Ramos (cell line): ENCODE measurements around the gene PCDHGB6.
"Not testable (repeated sequence)": the region's sequence is repeated elsewhere in the genome, so short reads cannot be mapped to it uniquely, and the experiment has no call there.

Source experiments
- in situ Hi-C: fragments of 300-500 bp; cut with MboI; formaldehyde crosslinking; loops from one replicate; pipeline ENCODE4 v1.14.3; 2022; ENCODE audit warnings: low sequenced_read_pairs; ENCODE audit not compliant: unreplicated experiment

PCDHGB6 gene

DNA sequence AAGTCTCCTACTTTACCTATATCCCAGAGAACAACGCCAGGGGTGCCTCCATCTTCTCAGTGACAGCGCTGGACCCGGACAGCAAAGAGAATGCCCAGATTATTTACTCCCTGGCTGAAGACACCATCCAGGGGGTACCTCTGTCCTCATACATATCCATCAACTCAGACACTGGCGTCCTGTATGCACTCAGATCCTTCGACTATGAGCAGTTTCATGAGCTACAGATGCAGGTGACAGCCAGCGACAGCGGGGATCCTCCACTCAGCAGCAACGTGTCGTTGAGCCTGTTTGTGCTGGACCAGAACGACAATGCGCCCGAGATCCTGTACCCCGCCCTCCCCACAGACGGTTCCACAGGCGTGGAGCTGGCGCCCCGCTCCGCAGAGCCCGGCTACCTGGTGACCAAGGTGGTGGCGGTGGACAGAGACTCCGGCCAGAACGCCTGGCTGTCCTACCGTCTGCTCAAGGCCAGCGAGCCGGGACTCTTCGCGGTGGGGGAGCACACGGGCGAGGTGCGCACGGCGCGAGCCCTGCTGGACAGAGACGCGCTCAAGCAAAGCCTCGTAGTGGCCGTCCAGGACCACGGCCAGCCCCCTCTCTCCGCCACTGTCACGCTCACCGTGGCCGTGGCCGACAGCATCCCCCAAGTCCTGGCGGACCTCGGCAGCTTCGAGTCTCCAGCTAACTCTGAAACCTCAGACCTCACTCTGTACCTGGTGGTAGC lies 6.9 kb downstream of the PCDHGB6 start:
- in situ Hi-C loops = not testable (repeated sequence)

DNA sequence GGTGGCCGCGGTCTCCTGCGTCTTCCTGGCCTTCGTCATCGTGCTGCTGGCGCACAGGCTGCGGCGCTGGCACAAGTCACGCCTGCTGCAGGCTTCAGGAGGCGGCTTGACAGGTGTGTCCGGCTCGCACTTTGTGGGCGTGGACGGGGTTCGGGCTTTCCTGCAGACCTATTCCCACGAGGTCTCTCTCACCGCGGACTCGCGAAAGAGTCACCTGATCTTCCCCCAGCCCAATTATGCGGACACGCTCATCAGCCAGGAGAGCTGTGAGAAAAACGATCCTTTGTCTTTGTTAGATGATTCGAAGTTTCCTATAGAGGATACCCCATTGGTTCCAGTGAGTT lies 7.4 kb downstream of the PCDHGB6 start:
- in situ Hi-C loops = not testable (repeated sequence)

DNA sequence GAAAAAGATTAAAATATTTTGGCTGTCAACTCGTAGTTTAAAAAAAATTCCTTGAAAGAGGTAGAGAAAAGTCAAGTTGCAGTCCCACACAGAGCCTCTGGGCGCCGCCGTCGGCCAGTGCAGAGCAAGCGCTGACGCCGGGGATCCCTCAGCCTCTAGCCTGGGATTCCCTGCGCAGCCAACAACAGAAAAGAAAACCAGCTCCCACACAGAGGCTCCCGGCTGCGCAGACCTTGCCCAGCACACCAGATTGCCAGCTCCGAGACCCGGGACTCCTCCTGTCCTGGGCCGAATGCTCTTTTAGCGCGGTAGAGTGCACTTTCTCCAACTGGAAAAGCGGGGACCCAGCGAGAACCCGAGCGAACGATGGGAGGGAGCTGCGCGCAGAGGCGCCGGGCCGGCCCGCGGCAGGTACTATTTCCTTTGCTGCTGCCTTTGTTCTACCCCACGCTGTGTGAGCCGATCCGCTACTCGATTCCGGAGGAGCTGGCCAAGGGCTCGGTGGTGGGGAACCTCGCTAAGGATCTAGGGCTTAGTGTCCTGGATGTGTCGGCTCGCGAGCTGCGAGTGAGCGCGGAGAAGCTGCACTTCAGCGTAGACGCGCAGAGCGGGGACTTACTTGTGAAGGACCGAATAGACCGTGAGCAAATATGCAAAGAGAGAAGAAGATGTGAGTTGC lies 9.8 kb downstream of the PCDHGB6 start, which contains the start of gene PCDHGB7:
PCDHGB7 (plus strand) TSS at position 184 of the 679 bp plus-strand sequence; CDS start at position 367, 183 bp downstream.
- in situ Hi-C loops = not testable (repeated sequence)

DNA sequence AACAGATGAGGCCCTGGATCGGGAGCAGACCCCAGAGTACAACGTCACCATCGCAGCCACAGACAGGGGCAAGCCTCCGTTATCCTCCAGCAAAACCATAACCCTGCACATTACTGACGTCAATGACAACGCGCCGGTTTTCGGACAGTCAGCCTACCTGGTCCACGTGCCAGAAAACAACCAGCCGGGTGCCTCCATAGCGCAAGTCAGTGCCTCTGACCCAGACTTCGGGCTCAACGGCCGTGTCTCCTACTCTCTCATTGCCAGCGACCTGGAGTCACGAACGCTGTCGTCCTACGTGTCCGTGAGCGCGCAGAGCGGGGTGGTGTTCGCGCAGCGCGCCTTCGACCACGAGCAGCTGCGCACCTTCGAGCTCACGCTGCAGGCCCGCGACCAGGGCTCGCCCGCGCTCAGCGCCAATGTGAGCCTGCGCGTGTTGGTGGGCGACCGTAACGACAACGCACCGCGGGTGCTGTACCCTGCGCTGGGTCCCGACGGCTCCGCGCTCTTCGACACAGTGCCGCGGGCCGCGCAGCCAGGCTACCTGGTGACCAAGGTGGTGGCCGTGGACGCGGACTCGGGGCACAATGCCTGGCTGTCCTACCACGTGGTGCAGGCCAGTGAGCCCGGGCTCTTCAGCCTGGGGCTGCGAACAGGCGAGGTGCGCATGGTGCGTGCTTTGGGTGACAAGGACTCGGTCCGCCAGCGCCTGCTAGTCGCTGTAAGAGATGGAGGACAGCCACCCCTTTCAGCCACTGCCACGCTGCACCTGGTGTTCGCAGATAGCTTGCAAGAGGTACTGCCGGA lies 11.5 kb downstream of the PCDHGB6 start:
- in situ Hi-C loops = no loop called here

DNA sequence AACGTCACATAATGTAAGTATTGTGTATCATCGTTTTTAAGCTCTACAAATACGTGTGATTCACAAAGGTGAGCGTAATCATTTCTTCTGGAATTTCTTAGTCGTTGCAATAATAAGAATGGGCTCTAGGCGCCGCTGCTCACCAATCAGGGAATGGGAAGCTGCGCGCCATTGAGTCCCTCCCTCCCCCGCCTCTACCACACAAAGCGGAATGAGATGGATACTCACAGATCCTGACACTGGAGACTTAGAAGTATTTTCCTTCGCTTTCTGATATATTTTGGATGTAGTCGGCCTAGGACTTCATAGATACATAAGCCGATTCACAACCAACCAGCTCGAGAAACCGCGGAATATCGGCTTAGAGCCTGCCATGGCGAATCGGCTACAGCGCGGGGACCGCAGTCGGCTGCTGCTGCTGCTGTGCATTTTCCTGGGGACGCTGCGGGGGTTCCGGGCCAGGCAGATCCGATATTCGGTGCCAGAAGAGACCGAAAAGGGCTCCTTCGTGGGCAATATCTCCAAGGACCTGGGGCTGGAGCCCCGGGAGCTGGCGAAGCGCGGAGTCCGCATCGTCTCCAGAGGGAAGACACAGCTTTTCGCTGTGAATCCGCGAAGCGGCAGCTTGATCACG lies 13.2 kb downstream of the PCDHGB6 start, which contains the start of gene PCDHGA11:
PCDHGA11 (plus strand) TSS at position 197 of the 634 bp plus-strand sequence; CDS start at position 374, 177 bp downstream.
- in situ Hi-C loops = loop anchor here (5.0 kb wide), 1 partner anchor 136 kb away; no protein-coding TSS in a partner anchor

DNA sequence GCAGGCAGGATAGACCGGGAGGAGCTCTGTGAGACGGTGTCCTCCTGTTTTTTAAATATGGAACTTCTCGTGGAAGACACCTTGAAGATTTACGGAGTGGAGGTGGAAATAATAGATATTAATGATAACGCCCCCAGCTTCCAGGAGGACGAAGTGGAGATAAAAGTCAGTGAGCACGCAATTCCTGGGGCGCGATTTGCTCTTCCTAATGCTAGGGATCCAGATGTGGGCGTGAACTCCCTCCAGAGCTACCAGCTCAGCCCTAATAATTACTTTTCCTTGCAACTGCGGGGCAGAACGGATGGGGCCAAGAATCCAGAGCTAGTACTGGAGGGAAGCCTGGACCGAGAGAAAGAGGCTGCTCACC lies 13.7 kb downstream of the PCDHGB6 start:
- in situ Hi-C loops = loop anchor here (5.0 kb wide), 1 partner anchor 136 kb away; no protein-coding TSS in a partner anchor

DNA sequence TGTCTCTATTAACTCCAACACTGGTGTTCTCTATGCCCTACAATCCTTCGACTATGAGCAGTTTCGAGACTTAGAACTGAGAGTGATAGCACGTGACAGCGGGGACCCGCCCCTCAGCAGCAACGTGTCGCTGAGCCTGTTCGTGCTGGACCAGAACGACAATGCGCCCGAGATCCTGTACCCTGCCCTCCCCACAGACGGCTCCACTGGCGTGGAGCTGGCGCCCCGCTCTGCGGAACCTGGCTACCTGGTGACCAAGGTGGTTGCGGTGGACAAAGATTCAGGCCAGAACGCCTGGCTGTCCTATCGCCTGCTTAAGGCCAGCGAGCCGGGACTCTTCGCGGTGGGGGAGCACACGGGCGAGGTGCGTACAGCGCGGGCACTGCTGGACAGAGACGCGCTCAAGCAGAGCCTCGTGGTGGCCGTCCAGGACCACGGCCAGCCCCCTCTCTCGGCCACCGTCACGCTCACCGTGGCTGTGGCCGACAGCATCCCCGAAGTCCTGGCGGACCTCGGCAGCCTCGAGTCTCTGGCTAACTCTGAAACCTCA lies 15.0 kb downstream of the PCDHGB6 start:
- in situ Hi-C loops = loop anchor here (5.0 kb wide), 1 partner anchor 134 kb away; no protein-coding TSS in a partner anchor

DNA sequence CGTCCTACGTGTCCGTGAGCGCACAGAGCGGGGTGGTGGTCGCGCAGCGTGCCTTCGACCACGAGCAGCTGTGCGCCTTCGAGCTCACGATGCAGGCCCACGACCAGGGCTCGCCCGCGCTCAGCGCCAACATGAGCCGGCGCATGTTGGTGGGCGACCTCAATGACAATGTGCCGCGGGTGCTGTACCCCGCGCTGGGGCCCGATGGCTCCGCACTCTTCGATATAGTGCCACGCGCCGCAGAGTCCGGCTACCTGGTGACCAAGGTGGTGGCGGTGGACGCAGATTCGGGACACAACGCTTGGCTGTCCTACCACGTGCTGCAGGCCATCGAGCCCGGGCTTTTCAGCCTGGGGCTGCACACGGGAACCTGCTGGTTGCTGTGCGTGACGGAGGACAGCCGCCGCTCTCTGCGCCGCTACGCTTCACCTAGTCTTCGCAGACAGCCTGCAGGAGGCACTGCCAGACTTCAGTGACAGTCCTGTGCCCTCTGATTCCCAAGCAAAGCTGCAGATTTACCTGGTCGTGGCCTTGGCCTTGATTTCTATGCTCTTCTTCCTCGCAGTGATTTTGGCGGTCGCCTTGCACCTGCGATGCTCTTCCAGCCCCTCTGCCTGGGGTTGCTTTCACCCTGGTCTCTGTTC lies 20.1 kb downstream of the PCDHGB6 start:
- in situ Hi-C loops = no loop called here

DNA sequence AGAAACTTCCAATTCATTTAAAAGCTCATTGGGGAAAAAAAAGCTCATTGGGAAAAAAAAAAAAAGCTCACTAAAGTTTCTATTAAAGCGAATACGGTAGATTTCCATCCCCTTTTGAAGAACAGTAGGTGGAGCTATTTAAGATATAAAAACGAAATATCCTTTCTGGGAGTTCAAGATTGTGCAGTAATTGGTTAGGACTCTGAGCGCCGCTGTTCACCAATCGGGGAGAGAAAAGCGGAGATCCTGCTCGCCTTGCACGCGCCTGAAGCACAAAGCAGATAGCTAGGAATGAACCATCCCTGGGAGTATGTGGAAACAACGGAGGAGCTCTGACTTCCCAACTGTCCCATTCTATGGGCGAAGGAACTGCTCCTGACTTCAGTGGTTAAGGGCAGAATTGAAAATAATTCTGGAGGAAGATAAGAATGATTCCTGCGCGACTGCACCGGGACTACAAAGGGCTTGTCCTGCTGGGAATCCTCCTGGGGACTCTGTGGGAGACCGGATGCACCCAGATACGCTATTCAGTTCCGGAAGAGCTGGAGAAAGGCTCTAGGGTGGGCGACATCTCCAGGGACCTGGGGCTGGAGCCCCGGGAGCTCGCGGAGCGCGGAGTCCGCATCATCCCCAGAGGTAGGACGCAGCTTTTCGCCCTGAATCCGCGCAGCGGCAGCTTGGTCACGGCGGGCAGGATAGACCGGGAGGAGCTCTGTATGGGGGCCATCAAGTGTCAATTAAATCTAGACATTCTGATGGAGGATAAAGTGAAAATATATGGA lies 22.7 kb downstream of the PCDHGB6 start, which contains the start of gene PCDHGA12:
PCDHGA12 (plus strand) TSS at position 176 of the 782 bp plus-strand sequence; CDS start at position 429, 253 bp downstream.
- in situ Hi-C loops = no loop called here

DNA sequence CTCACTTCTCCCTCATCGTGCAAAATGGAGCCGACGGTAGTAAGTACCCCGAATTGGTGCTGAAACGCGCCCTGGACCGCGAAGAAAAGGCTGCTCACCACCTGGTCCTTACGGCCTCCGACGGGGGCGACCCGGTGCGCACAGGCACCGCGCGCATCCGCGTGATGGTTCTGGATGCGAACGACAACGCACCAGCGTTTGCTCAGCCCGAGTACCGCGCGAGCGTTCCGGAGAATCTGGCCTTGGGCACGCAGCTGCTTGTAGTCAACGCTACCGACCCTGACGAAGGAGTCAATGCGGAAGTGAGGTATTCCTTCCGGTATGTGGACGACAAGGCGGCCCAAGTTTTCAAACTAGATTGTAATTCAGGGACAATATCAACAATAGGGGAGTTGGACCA lies 23.5 kb downstream of the PCDHGB6 start:
- in situ Hi-C loops = no loop called here

DNA sequence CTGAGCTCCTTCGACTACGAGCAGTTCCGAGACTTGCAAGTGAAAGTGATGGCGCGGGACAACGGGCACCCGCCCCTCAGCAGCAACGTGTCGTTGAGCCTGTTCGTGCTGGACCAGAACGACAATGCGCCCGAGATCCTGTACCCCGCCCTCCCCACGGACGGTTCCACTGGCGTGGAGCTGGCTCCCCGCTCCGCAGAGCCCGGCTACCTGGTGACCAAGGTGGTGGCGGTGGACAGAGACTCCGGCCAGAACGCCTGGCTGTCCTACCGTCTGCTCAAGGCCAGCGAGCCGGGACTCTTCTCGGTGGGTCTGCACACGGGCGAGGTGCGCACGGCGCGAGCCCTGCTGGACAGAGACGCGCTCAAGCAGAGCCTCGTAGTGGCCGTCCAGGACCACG lies 24.5 kb downstream of the PCDHGB6 start:
- in situ Hi-C loops = not testable (repeated sequence)

DNA sequence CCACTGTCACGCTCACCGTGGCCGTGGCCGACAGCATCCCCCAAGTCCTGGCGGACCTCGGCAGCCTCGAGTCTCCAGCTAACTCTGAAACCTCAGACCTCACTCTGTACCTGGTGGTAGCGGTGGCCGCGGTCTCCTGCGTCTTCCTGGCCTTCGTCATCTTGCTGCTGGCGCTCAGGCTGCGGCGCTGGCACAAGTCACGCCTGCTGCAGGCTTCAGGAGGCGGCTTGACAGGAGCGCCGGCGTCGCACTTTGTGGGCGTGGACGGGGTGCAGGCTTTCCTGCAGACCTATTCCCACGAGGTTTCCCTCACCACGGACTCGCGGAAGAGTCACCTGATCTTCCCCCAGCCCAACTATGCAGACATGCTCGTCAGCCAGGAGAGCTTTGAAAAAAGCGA lies 24.9 kb downstream of the PCDHGB6 start:
- in situ Hi-C loops = not testable (repeated sequence)

DNA sequence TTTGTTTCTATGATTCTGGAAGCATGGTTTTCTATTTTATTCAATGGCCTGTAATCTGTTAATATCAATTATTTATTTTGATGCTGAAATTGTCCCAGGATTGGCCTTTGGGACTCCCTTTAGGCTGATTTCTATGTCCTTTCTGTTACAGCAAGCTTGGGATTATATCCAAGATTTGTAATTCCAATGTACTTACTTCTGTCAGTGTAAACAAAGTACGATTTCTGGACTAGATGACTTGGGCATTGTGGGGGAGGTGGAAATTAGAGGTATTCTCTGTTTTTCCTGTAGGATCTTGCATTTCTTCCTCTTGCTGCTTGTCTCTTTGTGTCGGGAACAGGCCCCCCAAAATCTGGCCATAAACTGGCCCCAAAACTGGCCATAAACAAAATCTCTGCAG lies 26.2 kb downstream of the PCDHGB6 start:
- in situ Hi-C loops = no loop called here

DNA sequence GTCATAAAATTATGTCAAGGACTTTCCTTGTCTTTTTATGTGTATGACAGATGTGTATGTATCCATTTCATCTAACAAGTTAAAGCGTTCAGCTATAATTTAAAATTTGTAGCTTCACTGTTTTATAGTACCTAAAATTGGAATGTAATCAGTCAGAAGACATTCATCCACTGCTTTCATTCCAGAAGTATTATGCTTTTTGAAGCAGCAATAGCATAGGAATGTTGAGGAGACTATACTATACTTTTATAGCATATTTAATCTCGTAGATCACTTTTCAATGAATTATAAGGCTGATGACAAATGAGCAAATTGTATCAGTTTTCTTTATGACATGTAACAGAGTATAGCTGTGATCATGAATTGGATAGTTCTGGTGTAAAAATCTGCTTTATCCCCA lies 29.4 kb downstream of the PCDHGB6 start:
- in situ Hi-C loops = no loop called here

DNA sequence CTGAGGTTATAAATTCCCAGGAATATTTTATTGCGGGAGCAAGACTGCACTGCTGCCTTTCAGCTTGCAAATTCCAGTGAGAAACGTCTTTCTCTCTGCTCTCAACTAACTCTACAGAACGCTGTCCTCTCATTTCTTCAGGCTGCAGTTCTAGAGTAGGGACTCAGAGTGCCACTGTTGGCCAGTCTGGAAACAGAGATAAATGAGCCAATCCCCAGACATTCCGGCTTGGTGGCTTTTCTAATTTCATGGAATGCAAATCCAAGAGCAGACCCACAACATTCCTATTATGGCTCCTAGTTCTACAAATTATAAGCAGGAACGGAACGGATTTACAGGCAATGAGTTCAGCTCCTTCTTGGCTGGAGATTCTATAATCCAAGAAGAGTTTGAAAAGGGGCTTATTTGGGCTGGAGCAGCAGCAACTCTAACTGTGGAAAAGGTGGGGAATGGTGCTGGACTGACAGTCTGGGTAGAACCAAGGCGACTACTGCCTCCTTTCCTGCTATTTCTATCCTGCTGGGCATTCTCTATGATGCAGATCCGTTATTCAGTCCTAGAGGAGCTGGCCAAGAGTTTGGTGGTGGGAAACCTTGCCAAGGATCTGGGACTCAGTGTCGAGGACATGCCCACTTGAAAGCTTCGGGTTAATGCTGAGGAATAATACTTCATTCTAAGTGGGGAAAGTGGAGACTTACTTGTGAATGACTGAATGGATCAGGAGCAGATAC lies 31.8 kb downstream of the PCDHGB6 start:
- in situ Hi-C loops = no loop called here

DNA sequence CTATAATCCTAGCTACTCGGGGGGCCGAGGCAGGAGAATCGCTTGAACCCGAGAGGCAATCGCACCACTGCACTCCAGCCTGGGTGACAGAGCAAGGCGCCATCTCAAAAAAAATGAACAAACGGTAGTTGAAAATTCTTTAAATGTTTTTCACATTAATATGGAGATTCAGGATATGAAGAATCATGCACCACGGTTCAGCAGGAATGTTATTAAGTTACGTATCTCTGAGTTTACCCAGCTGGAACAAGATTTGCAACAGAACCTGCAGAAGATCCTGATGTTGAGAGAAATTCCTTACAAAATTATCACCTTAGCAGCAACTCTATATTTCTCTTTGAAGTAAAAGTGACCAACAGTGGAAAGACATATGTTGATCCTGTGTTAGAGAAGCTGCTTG lies 32.5 kb downstream of the PCDHGB6 start:
- in situ Hi-C loops = no loop called here

DNA sequence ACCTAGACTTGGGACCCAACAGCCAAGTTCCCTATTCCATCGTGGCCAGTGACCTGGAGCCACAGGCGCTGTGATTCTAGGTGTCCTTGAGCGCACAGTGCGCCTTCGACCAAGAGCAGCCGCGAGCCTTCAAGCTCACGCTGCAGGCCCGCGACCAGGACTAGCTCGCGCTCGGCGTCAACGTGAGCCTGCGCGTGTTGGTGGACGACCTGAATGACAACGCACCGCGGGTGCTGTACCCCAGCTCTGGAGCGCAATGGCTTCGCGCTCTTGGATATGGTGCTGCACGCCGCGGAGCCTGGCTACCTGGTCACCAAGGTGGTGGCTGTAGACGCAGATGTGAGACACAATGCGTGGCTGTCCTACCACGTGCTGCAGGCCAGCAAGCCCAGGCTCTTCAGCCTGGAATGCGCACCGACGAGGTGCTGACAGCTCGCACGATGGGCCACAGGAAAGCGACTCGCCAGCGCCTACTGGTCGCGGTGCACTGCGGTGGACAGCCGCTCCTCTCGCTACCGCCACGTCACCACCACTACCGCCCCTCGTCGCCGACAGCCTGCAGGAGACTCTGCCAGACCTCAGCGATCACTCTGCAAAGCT lies 33.9 kb downstream of the PCDHGB6 start:
- in situ Hi-C loops = no loop called here
